ENCODE results near the gene TFCP2. TPM values are rescaled to one million over a fixed set of nuclear protein-coding genes. Genes with fewer than 3 reads are reported as not detected.
"Not testable (repeated sequence)": the region's sequence is repeated elsewhere in the genome, so short reads cannot be mapped to it uniquely, and the experiment has no call there.

TFCP2 gene
- total RNA-seq, 4 donors from 2014 or later, result 13.5 to 21.6 (median 19.5) TPM

DNA sequence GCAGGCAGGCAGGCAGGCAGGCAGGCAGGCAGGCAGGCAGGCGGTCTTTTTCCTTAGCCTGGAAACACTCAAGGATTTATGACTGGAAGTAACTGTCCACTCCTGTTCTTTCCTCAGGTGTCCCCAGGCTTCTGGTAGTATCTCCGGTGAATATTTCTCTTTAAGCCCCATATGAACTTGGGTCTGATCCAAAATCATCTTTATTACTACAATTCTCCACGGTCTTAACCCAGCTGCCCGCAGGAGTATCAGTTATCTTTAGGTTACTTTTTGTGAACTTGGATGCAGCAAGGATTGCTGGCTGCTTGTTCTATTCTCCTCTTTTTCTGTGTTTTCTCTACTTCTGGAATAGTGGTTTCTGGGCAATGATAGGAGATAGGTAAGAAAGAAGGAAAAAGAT, 92.8 kb downstream of the TFCP2 start:
- peaks cover 0 to 62% (median 19%) of the 10 kb centered on the region in 4 donors for H3K4me1 ChIP-seq

DNA sequence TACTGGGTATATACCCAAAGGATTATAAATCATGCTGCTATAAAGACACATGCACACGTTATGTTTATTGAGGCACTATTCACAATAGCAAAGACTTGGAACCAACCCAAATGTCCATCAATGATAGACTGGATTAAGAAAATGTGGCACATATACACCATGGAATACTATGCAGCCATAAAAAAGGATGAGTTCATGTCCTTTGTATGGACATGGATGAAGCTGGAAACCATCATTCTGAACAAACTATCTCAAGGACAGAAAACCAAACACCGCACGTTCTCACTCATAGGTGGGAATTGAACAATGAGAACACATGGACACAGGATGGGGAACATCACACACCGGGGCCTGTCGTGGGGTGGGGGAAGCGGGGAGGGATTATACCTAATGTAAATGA, 94.1 kb downstream of the TFCP2 start:
- not testable (repeated sequence) for H3K27ac ChIP-seq; DNase-seq (ENCODE audit: low spot score in 2 of 2); H3K27me3 ChIP-seq; H3K9me3 ChIP-seq; H3K36me3 ChIP-seq; H3K4me3 ChIP-seq
- 91 to 98% methylated on average over 6 of the region's 6 CpGs for WGBS, 2 donors
- peaks cover 0 to 61% (median 20%) of the 10 kb centered on the region in 4 donors for H3K4me1 ChIP-seq

More for the DNA sequence above, 92.8 kb downstream of the TFCP2 start:
- no peak for DNase-seq (ENCODE audit: low spot score in 2 of 2)
- TF ChIP-seq EP300 (IDR thresholded peaks at IDR 0.05), result no peak
- TF ChIP-seq, protein P1, sequence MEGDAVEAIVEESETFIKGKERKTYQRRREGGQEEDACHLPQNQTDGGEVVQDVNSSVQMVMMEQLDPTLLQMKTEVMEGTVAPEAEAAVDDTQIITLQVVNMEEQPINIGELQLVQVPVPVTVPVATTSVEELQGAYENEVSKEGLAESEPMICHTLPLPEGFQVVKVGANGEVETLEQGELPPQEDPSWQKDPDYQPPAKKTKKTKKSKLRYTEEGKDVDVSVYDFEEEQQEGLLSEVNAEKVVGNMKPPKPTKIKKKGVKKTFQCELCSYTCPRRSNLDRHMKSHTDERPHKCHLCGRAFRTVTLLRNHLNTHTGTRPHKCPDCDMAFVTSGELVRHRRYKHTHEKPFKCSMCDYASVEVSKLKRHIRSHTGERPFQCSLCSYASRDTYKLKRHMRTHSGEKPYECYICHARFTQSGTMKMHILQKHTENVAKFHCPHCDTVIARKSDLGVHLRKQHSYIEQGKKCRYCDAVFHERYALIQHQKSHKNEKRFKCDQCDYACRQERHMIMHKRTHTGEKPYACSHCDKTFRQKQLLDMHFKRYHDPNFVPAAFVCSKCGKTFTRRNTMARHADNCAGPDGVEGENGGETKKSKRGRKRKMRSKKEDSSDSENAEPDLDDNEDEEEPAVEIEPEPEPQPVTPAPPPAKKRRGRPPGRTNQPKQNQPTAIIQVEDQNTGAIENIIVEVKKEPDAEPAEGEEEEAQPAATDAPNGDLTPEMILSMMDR (IDR thresholded peaks at IDR 0.05), result no peak
- TF ChIP-seq POLR2A (IDR thresholded peaks at IDR 0.05), result no peak
- Histone ChIP-seq H3K36me3 (no peaks in the 10 kb centered on the region), H3K9me3 (no peaks in the 10 kb centered on the region), H3K27me3 (no peaks in the 10 kb centered on the region), H3K27ac (no peak overlapping the region), H3K4me3 (no peak overlapping the region)
- 61 to 62% methylated on average over 4 of the region's 4 CpGs for WGBS, 2 donors

DNA sequence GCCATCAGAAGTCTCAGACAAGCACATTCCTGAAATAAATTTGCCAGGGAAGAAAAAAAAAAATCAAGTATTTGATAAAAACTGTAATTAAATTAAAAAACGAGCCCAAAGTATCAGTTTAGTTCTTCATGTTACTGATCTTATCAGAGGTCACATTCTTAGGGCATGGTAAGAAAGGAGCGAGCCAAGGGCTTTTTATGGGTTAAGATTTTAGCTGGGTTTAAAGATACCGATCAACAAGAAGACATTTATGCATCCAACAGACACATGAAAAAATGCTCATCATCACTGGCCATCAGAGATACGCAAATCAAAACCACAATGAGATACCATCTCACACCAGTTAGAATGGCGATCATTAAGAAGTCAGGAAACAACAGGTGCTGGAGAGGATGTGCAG, 94.6 kb downstream of the TFCP2 start:
- DNase-seq (ENCODE audit: low spot score in 2 of 2); H3K4me3 ChIP-seq; H3K9me3 ChIP-seq; H3K36me3 ChIP-seq; H3K27me3 ChIP-seq; H3K27ac ChIP-seq: not testable (repeated sequence)
- WGBS, 2 donors, result 74 to 79% methylated on average over 5 of the region's 5 CpGs
- peaks cover 0 to 59% (median 20%) of the 10 kb centered on the region in 4 donors for H3K4me1 ChIP-seq

DNA sequence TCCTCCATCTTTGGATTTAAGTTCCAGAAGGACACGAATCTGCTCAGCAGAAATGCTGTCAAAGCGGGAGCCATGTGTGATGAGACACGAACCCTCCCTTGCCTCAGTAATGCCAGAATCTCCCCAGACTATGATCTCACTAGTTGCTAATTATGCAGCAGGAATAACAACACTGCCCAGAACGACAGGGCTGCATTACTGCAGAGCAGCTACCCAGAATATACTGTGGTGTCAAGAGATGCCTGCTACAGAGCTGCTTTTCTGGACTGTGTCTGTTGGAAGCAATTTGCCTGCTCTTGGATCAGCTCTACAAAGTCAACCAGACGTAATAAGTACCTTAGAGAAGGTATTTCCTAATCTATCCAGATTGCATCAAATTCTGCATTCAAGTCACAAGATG, 95.0 kb downstream of the TFCP2 start:
- WGBS, 2 donors, result 49 to 50% methylated on average over 5 of the region's 5 CpGs
- H3K27ac ChIP-seq, result peak overlapping the region in 1 of 4 donors; percentile 20

DNA sequence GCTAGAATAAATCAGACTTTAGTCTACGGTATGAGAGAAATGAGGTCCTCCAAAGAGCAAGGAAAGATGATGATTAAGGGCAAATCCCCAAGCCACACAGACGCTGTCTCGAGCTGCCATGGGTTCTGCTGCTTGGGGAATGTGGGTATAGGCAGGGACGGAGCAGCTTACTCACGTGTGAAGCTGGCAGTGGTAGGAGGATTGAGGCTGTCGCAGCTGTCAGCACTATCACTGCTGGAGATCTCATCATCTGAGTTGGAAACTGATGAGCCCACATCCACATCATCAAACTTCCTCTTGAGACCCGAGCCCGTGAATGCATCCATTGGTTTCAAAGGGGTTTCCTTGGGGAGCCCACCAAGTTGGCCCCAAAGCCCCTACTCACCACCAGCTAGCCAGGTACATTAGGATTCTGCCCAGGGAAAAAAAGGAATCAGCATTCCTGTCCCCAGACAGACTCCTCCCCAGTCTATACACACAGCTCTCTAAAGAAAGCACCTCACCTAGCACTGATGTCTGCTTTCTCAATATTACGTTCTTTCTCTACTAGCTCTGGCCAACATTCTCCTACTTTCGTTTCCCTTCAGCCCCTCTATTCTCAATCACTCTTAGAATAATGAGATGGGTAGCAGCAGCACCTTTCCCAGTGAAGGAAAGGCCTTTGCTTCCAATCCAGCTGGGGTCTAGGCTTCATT, 96.6 kb downstream of the TFCP2 start:
- H3K9me3 ChIP-seq, result no peaks in the 10 kb centered on the region
- H3K4me3 ChIP-seq, result no peak overlapping the region
- TF ChIP-seq POLR2A (IDR thresholded peaks at IDR 0.05) (no peak), EP300 (IDR thresholded peaks at IDR 0.05) (no peak)
- TF ChIP-seq, protein P1 (IDR thresholded peaks at IDR 0.05), result no peak
- H3K36me3 ChIP-seq, result peaks cover 0 to 27% (median 2%) of the 10 kb centered on the region in 3 donors
- 75 to 78% methylated on average over 10 of the region's 10 CpGs for WGBS, 2 donors
- H3K27ac ChIP-seq, result peak overlapping the region in 1 of 4 donors; percentile 59
- no peaks in the 10 kb centered on the region for H3K27me3 ChIP-seq
- no peak for DNase-seq (ENCODE audit: low spot score in 2 of 2)
- H3K4me1 ChIP-seq, result peaks cover 0 to 47% (median 10%) of the 10 kb centered on the region in 4 donors

More for the DNA sequence above, 95.0 kb downstream of the TFCP2 start:
- DNase-seq (ENCODE audit: low spot score in 2 of 2), result no peak
- no peaks in the 10 kb centered on the region for H3K27me3 ChIP-seq
- TF ChIP-seq EP300 (IDR thresholded peaks at IDR 0.05) (no peak), POLR2A (IDR thresholded peaks at IDR 0.05) (no peak)
- TF ChIP-seq, protein P1 (IDR thresholded peaks at IDR 0.05), result no peak
- H3K9me3 ChIP-seq, result no peaks in the 10 kb centered on the region
- H3K36me3 ChIP-seq, result peaks cover 0 to 13% (median 2%) of the 10 kb centered on the region in 3 donors
- H3K4me3 ChIP-seq, result no peak overlapping the region
- peaks cover 0 to 59% (median 20%) of the 10 kb centered on the region in 4 donors for H3K4me1 ChIP-seq

DNA sequence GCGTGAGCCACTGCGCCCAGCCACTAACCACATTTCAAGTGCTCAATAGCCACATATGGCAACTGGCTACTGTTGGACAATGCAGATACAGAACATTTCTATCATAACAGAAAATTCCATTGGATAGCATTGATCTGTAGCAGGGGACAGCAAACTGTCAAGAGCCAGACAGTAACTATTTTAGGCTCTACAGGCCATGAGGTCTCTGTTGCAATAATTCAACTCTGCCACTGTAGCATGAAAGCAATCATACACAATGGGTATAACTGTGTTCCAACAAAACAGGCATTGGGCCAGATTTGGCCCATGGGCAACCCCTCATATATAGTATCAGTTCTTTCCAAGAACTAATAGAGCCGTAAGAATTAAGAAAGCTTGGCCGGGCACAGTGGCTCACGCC, 97.5 kb downstream of the TFCP2 start:
- TF ChIP-seq POLR2A (IDR thresholded peaks at IDR 0.05) (no peak), EP300 (IDR thresholded peaks at IDR 0.05) (no peak)
- TF ChIP-seq, protein P1 (IDR thresholded peaks at IDR 0.05), result no peak
- H3K36me3 ChIP-seq, result peaks cover 0 to 37% (median 2%) of the 10 kb centered on the region in 3 donors
- no peaks in the 10 kb centered on the region for H3K9me3 ChIP-seq
- H3K27me3 ChIP-seq, result no peaks in the 10 kb centered on the region
- DNase-seq (ENCODE audit: low spot score in 2 of 2), result no peak
- H3K4me3 ChIP-seq, result no peak overlapping the region
- WGBS, 2 donors, result 56 to 57% methylated on average over 5 of the region's 5 CpGs
- H3K4me1 ChIP-seq, result peaks cover 0 to 38% (median 8%) of the 10 kb centered on the region in 4 donors
- peak overlapping the region in 1 of 4 donors; percentile 59 for H3K27ac ChIP-seq
